ENCODE measurements around the gene MEIS1. TPM values are rescaled to one million over a fixed set of nuclear protein-coding genes. Genes with fewer than 3 reads are reported as not detected.

The MEIS1 gene
- total RNA-seq, 1 donor from 2014 or later: 3.4 TPM

- H3K4me3 Mint-ChIP-seq (ENCODE audit: unreplicated experiment): no peak overlapping the region
- Histone ChIP-seq H4K20me1 (ENCODE audit: insufficient read depth, low read length) (peaks cover 4% of the 10 kb centered on the region), H3K36me3 (ENCODE audit: insufficient read depth, low read length) (peaks cover 6% of the 10 kb centered on the region), H3K4me1 (ENCODE audit: insufficient read depth, low read length) (peaks cover 13% of the 10 kb centered on the region), H3K4me3 (ENCODE audit: insufficient read depth, low read depth, low read length) (no peak overlapping the region), H3K27me3 (ENCODE audit: insufficient read depth, low read length) (no peaks in the 10 kb centered on the region), H3K9me3 (ENCODE audit: insufficient read depth, low read depth, low read length) (no peaks in the 10 kb centered on the region), H2AFZ (ENCODE audit: low read depth, low read length) (no peak overlapping the region), H3K9ac (ENCODE audit: low read length) (no peak overlapping the region), H3K27ac (ENCODE audit: low read depth, low read length) (no peak overlapping the region), H3K79me2 (ENCODE audit: insufficient read depth, low read length) (no peaks in the 10 kb centered on the region), H3K4me2 (ENCODE audit: low read length) (no peak overlapping the region)
- no peak overlapping the region for H3K27ac Mint-ChIP-seq (ENCODE audit: unreplicated experiment)
- no peaks in the 10 kb centered on the region for H3K9me3 Mint-ChIP-seq (ENCODE audit: unreplicated experiment)
- no peak for TF ChIP-seq EZH2 (IDR thresholded peaks at IDR 0.05; ENCODE audit: insufficient read depth, low read length)
- TF ChIP-seq, protein P1, sequence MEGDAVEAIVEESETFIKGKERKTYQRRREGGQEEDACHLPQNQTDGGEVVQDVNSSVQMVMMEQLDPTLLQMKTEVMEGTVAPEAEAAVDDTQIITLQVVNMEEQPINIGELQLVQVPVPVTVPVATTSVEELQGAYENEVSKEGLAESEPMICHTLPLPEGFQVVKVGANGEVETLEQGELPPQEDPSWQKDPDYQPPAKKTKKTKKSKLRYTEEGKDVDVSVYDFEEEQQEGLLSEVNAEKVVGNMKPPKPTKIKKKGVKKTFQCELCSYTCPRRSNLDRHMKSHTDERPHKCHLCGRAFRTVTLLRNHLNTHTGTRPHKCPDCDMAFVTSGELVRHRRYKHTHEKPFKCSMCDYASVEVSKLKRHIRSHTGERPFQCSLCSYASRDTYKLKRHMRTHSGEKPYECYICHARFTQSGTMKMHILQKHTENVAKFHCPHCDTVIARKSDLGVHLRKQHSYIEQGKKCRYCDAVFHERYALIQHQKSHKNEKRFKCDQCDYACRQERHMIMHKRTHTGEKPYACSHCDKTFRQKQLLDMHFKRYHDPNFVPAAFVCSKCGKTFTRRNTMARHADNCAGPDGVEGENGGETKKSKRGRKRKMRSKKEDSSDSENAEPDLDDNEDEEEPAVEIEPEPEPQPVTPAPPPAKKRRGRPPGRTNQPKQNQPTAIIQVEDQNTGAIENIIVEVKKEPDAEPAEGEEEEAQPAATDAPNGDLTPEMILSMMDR (IDR thresholded peaks at IDR 0.05; ENCODE audit: insufficient read depth, low read depth, low read length): no peak
- no peaks in the 10 kb centered on the region for H3K27me3 Mint-ChIP-seq (ENCODE audit: low read depth, unreplicated experiment)
- H3K36me3 Mint-ChIP-seq (ENCODE audit: low read depth, unreplicated experiment): no peaks in the 10 kb centered on the region
- H3K4me1 Mint-ChIP-seq (ENCODE audit: low read depth, unreplicated experiment): peaks cover 20% of the 10 kb centered on the region
- FAIRE-seq: no peak
- no peak for DNase-seq (ENCODE audit: low read depth)
These were observed 130.4 kb downstream of the MEIS1 start for GRCh38 chr2:66565291-66565690.

DNA sequence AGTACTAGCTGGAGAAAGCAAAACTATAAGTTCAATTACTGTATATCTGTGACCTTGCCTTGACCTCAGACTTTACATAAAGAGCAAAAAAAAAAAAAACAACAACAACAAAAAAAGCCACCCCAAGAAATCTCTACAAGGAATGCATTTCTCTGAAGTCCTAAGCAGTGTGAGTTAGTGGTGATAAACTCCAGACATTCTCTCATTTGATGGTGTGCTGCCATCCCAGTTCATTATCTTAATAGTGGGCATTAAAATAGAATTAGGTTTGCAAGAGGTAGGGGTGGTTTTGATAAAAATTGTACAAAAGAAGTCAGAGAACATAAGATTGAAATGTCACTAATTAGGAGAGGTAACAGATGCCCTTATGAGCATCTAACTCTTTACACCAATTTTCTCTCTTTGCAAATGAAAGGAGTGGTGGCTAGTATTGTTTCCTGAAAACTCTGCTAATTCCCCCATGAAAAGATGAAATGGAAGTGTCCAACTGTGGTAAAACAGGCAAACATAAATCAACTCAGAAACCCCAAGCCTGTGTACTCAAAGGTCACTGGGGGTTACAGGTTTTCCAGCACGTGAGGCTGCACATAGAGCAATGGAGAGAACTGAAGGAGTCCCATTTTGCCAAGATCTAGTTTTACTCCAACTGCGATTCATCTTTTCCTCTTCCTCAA lies 131.9 kb downstream of the MEIS1 start:
- peaks cover 2% of the 10 kb centered on the region for H3K27me3 Mint-ChIP-seq (ENCODE audit: low read depth, unreplicated experiment)
- H4K20me1 ChIP-seq (ENCODE audit: insufficient read depth, low read length): peaks cover 4% of the 10 kb centered on the region
- no peak overlapping the region for H2AFZ ChIP-seq (ENCODE audit: low read depth, low read length)
- H3K36me3 Mint-ChIP-seq (ENCODE audit: low read depth, unreplicated experiment): no peaks in the 10 kb centered on the region
- H3K4me1 Mint-ChIP-seq (ENCODE audit: low read depth, unreplicated experiment): peaks cover 19% of the 10 kb centered on the region
- peaks cover 13% of the 10 kb centered on the region for H3K4me1 ChIP-seq (ENCODE audit: insufficient read depth, low read length)
- no peaks in the 10 kb centered on the region for H3K9me3 Mint-ChIP-seq (ENCODE audit: unreplicated experiment)
- no peak overlapping the region for H3K4me3 Mint-ChIP-seq (ENCODE audit: unreplicated experiment)
- DNase-seq (ENCODE audit: low read depth) (no peak), FAIRE-seq (no peak)
- H3K9me3 ChIP-seq (ENCODE audit: insufficient read depth, low read depth, low read length): no peaks in the 10 kb centered on the region
- no peak overlapping the region for H3K4me3 ChIP-seq (ENCODE audit: insufficient read depth, low read depth, low read length)
- peaks cover 6% of the 10 kb centered on the region for H3K36me3 ChIP-seq (ENCODE audit: insufficient read depth, low read length)
- no peaks in the 10 kb centered on the region for H3K79me2 ChIP-seq (ENCODE audit: insufficient read depth, low read length)
- no peak overlapping the region for H3K4me2 ChIP-seq (ENCODE audit: low read length)
- H3K9ac ChIP-seq (ENCODE audit: low read length): no peak overlapping the region
- no peak overlapping the region for H3K27ac ChIP-seq (ENCODE audit: low read depth, low read length)
- no peaks in the 10 kb centered on the region for H3K27me3 ChIP-seq (ENCODE audit: insufficient read depth, low read length)
- no peak overlapping the region for H3K27ac Mint-ChIP-seq (ENCODE audit: unreplicated experiment)
- TF ChIP-seq, protein P1 (IDR thresholded peaks at IDR 0.05; ENCODE audit: insufficient read depth, low read depth, low read length): no peak
- no peak for TF ChIP-seq EZH2 (IDR thresholded peaks at IDR 0.05; ENCODE audit: insufficient read depth, low read length)

DNA sequence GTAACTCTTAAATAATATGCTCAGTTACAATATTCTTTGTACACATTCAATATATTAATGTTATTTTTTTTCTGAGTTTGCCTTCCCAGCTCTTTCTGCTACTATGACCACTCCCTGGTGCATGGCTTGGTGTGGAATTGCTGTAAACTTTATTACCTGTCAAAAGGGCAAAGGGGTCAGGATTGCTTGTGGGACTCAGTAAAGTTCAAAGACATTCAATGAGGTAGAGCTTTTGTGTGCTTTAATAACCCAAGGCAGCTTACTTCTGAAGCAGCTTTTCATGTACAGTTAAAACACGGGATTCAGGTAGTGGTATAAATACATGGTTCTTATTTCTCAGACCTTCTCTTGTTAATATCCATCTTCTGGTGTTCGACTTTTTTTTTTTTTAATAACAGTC lies 132.8 kb downstream of the MEIS1 start:
- DNase-seq (ENCODE audit: low read depth) (no peak), FAIRE-seq (no peak)
- peaks cover 10% of the 10 kb centered on the region for H3K4me1 ChIP-seq (ENCODE audit: insufficient read depth, low read length)
- H3K27me3 Mint-ChIP-seq (ENCODE audit: low read depth, unreplicated experiment): peaks cover 3% of the 10 kb centered on the region
- H3K36me3 Mint-ChIP-seq (ENCODE audit: low read depth, unreplicated experiment): no peaks in the 10 kb centered on the region
- H3K4me3 Mint-ChIP-seq (ENCODE audit: unreplicated experiment): no peak overlapping the region
- no peak overlapping the region for H3K27ac Mint-ChIP-seq (ENCODE audit: unreplicated experiment)
- H2AFZ ChIP-seq (ENCODE audit: low read depth, low read length): no peak overlapping the region
- peaks cover 6% of the 10 kb centered on the region for H3K36me3 ChIP-seq (ENCODE audit: insufficient read depth, low read length)
- no peak overlapping the region for H3K27ac ChIP-seq (ENCODE audit: low read depth, low read length)
- peaks cover 14% of the 10 kb centered on the region for H3K4me1 Mint-ChIP-seq (ENCODE audit: low read depth, unreplicated experiment)
- no peak overlapping the region for H3K4me2 ChIP-seq (ENCODE audit: low read length)
- TF ChIP-seq, protein P1 (IDR thresholded peaks at IDR 0.05; ENCODE audit: insufficient read depth, low read depth, low read length): no peak
- no peak for TF ChIP-seq EZH2 (IDR thresholded peaks at IDR 0.05; ENCODE audit: insufficient read depth, low read length)
- no peak overlapping the region for H3K9ac ChIP-seq (ENCODE audit: low read length)
- H3K9me3 Mint-ChIP-seq (ENCODE audit: unreplicated experiment): no peaks in the 10 kb centered on the region
- no peaks in the 10 kb centered on the region for H3K79me2 ChIP-seq (ENCODE audit: insufficient read depth, low read length)
- H3K9me3 ChIP-seq (ENCODE audit: insufficient read depth, low read depth, low read length): no peaks in the 10 kb centered on the region
- no peaks in the 10 kb centered on the region for H3K27me3 ChIP-seq (ENCODE audit: insufficient read depth, low read length)
- H3K4me3 ChIP-seq (ENCODE audit: insufficient read depth, low read depth, low read length): no peak overlapping the region
- H4K20me1 ChIP-seq (ENCODE audit: insufficient read depth, low read length): peaks cover 4% of the 10 kb centered on the region

Measured in astrocyte (in vitro differentiated cells and primary cell).